ENCODE measurements around the gene VCL. TPM values are rescaled to one million over a fixed set of nuclear protein-coding genes. Genes with fewer than 3 reads are reported as not detected.

VCL gene
- total RNA-seq, 4 donors from 2014 or later: 69.1 to 109 (median 90.1) TPM

DNA sequence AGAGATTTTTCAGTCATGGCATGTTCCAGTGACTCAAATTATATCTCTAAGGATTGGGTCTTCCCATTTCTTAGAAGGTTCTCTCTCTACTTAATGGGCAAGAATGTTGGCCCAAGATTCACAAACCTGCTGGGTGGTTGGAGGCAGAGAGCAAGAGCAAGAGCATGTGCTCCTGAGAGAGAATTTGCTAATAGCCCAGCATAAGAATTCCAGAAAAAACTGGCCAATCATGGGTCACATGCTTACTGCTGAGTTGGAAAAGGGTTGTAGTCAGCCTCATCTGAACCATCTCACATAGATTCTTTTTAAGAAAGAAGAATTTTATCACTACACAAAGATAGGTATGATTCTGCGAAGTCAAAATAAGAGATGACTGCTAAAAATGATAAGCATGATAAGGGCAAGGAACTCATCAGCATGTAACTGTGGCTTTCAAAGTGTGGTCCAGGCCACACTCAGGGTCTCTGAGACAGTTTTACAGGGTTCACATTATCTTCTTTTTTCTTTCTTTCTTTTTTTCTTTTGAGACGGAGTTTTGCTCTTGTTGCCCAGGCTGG lies 8.2 kb upstream of the VCL start:
- no peak for TF ChIP-seq CTCF (IDR thresholded peaks at IDR 0.05)
- no peak for DNase-seq (ENCODE audit: low spot score)
- ATAC-seq (ENCODE audit: low FRiP score): no peak

DNA sequence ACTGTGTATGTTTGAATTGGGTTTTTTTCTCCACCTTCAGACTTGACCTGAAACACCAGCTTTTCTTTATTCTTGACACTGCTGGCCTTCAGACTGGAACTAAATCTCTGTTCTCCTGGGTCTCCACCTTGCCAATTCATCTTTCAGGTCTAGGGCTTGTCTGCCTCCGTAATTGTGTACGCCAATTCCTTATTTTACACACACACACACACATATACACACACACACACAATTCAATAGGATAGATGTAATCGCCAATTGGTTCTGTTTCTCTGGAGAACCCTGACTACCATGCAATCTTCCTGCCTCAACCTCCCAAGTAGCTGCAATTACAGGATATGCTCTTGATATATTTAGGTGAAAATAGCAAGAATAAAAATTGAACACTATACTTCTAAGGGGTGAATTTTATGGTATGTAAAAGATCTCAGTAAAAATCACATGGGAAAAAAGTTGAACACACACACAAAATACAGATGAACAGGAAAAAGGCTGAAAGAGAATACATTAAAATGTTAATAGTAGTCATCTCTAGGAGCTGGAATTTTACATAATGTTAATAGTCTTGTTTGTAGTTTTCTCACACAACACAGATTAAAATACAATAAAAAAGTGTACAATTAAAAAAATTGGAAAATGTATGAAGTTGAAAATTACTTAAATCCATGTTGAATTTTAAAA lies 6.6 kb upstream of the VCL start:
- DNase-seq (ENCODE audit: low spot score) (no peak), ATAC-seq (ENCODE audit: low FRiP score) (no peak)
- no peak for TF ChIP-seq CTCF (IDR thresholded peaks at IDR 0.05)

GRCh38 chr10:73991884-73992245 lies 6.1 kb upstream of the VCL start:
- TF ChIP-seq CTCF (IDR thresholded peaks at IDR 0.05): no peak
- no peak for DNase-seq (ENCODE audit: low spot score)
- ATAC-seq (ENCODE audit: low FRiP score): no peak

- no peak for TF ChIP-seq CTCF (IDR thresholded peaks at IDR 0.05)
- ATAC-seq (ENCODE audit: low FRiP score): no peak
- no peak for DNase-seq (ENCODE audit: low spot score)
Observed at GRCh38 chr10:73992899-73993788, 4.8 kb upstream of the VCL start.

DNA sequence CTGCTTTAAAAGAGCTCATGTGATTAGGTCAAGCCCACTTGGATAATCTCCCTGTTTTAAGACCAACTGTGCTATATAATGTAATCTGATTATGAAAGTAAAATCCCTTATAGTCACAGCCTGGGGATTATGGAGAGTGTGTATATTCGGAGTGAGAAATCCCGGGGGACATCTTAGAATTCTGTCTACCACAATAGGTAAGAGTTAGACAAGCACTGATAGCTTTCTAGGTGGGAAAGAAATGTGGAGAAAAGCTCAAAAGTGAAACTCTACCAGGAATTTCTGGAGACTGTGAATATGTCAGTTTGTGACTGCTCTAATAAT lies 2.9 kb upstream of the VCL start:
- TF ChIP-seq CTCF (IDR thresholded peaks at IDR 0.05): no peak
- no peak for ATAC-seq (ENCODE audit: low FRiP score)
- no peak for DNase-seq (ENCODE audit: low spot score)

GRCh38 chr10:73997461-73997786 lies 492 bp upstream of the VCL start:
- no peak for TF ChIP-seq CTCF (IDR thresholded peaks at IDR 0.05)
- no peak for DNase-seq (ENCODE audit: low spot score)
- peak; percentile 1 for ATAC-seq (ENCODE audit: low FRiP score)

- no peak for DNase-seq (ENCODE audit: low spot score)
Observed at GRCh38 chr10:73998623-73998928, 660 bp downstream of the VCL start.

More at GRCh38 chr10:73998623-73998928, 660 bp downstream of the VCL start:
- ATAC-seq (ENCODE audit: low FRiP score): no peak
- TF ChIP-seq CTCF (IDR thresholded peaks at IDR 0.05): no peak

Data from omental fat pad (tissue), 4 donors.